C4-2B (cell line): ENCODE measurements around the gene CASP9.

Source experiments
- H3K27ac ChIP-seq: fragments of 450-650 bp; 2 replicates; pipeline ENCODE4 v1.5.1; 2017
- ZFX ChIP-seq: fragments of 450-650 bp; IDR thresholded peaks from 2 replicates; pipeline ENCODE4 v1.6.1; 2017
- TF ChIP-seq, protein P1 (sequence below): fragments of 450-650 bp; conservative IDR thresholded peaks from 2 replicates; pipeline ENCODE4 v1.5.1; 2017; ENCODE audit warnings: mild to moderate bottlenecking

CASP9 gene

DNA sequence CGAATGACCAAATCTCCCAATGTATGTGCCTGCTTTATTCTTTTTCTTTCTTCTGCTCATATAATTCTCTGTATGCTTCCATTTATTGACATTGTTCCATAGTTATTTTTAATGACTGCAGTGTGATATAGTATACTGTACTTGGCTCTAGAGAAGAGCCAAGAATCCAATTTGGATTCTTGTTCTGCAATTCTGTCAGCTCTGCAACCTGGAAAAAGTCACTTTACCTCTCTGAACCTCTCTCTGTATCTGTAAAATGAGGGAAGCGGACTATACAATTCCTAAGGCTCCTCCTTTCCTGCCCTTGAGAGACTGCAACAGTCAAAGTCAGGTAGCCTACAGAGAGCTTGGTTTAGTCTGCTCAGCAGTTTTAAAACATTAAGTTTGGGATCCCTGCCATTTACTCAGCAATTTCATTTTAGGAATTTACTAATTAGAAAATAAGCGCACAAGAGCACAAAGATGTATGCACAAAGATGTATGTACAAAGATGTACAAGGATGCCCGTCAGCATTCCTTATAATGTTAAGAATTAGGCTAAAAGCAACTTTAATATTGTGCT lies 17.3 kb upstream of the CASP9 start:
- TF ChIP-seq, protein P1, sequence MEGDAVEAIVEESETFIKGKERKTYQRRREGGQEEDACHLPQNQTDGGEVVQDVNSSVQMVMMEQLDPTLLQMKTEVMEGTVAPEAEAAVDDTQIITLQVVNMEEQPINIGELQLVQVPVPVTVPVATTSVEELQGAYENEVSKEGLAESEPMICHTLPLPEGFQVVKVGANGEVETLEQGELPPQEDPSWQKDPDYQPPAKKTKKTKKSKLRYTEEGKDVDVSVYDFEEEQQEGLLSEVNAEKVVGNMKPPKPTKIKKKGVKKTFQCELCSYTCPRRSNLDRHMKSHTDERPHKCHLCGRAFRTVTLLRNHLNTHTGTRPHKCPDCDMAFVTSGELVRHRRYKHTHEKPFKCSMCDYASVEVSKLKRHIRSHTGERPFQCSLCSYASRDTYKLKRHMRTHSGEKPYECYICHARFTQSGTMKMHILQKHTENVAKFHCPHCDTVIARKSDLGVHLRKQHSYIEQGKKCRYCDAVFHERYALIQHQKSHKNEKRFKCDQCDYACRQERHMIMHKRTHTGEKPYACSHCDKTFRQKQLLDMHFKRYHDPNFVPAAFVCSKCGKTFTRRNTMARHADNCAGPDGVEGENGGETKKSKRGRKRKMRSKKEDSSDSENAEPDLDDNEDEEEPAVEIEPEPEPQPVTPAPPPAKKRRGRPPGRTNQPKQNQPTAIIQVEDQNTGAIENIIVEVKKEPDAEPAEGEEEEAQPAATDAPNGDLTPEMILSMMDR = no peak
- TF ChIP-seq ZFX = no peak
- no peak overlapping the region for H3K27ac ChIP-seq

DNA sequence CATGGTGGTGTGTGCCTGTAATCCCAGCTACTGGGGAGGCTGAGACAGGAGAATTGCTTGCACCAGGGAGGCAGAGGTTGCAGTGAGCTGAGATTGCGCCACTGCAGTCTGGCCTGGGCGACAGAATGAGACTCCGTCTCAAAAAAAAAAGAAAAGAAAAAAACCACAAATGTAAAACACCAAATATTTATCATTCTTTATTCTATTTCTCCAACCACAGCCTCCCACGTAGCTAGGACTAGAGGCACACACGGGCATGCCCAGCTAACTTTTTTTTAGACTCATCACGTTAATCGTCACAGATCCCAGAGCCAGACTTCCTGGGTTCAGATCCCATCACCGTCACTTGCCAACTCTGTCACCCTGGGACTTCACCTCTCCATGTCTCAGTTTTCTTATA lies 16.2 kb upstream of the CASP9 start:
- H3K27ac ChIP-seq = no peak overlapping the region
- TF ChIP-seq, protein P1 = no peak
- no peak for TF ChIP-seq ZFX

DNA sequence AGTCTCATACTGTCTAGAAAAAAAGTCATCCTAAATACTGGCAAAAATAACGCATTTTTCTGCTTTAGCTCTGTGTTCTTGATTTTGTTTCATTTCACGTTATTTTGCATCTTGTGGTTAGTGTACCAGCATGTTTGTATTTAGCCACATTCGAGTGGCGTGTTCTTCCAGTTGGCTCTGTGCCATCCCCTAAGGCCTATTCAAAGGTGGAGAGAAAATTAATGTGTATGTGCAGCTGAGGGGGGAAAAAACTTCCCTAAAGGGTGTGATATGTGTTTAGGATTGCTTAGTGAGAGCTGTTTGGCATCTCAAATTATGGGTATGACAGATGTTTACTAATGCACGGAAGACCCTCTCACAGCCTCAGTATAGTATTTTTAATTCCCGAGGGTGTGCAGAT lies 14.8 kb upstream of the CASP9 start:
- H3K27ac ChIP-seq = peak overlapping the region; percentile 48; the same call in 1 of the 2 replicates
- TF ChIP-seq, protein P1 = no peak
- no peak for TF ChIP-seq ZFX

DNA sequence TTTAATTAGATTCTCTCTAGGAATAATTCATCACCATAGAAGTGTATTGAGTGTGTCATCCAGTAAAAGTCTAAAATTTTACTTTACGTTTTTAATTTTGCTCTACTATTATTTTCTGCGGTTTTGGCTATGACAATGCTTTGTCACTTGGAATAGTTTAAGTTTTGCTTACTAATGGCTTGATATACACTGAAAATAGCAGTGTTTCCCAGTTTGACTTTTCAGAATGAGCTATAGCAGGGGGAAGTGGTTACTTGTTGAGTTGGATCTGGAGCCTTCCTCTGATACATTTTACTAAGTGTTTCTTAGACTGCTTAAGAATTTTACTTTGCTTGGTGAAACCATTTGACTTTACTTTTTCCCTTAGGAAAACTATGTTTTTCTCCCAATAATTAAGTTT lies 7.7 kb upstream of the CASP9 start:
- TF ChIP-seq ZFX = no peak
- TF ChIP-seq, protein P1 = no peak
- no peak overlapping the region for H3K27ac ChIP-seq

DNA sequence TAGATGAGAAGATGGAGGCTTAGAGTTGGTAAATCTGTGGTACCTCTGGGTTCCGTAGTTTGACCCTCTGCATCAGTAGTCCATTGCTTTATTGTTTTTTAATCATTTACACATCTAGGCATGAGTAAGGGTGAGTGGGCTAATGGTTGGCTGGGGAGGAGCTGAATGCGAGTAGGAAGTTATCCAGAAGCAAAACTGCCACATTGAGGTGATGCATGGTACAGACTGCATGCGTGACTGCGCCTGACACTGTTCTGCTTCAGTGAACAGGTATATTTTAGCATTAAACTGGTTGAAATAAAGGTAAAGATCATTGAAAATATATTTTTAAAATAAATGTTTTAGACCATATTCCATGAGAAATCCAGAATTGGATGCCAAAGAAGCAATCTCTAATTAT lies 7.0 kb upstream of the CASP9 start:
- no peak overlapping the region for H3K27ac ChIP-seq
- TF ChIP-seq, protein P1 = no peak
- TF ChIP-seq ZFX = no peak

DNA sequence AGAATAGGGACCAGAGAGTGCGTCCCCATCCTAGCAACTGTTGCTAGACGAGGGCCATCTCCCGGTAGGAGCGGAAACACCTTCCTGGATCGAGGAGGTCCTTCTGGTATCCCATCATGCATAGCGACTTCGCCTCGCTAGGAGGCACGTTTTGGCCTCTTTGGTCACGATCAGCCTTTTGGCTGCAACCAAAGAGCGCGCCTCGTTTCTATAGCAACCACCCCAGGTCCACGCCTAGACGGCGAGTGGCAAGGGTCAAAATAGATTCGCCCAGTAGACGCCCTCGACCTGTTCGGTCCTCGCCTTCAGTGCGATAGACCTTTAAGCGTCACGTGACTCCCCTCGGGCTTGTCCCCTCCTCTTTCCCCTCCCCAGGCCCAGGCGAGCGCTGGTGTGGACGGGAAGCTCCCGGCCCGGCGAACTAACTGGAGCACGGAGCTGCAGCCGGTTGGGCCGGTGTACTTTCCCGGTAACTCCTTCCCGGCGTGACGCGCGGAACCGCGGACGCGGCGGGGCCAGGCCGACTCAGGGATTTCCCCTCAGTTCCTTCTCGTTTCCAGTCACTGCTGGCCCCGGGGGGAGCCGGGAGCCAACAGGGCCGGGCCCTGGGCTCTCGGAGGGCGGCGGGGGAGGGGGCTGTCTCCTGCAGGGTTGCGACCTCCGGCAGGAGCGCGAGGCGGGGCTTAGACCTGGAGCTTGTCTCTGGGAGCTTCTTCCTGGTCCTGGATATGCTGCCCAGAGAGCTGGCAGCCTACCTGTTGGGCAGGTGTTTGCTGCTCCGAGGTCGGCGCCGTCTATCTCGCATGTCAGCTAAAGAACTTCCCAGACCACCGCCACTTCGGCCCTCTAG lies 2.7 kb upstream of the CASP9 start, which contains the start of gene DNAJC16:
Gene DNAJC16, plus strand, starts transcription at position 359 of the 850 bp plus-strand sequence. CDS start 2,258 bp downstream, outside the sequence.
- H3K27ac ChIP-seq = peak within 1 kb of the TSS; percentile 84
- TF ChIP-seq, protein P1 = no peak; the same call in 1 of the 2 replicates
- TF ChIP-seq ZFX = peak; percentile 69

DNA sequence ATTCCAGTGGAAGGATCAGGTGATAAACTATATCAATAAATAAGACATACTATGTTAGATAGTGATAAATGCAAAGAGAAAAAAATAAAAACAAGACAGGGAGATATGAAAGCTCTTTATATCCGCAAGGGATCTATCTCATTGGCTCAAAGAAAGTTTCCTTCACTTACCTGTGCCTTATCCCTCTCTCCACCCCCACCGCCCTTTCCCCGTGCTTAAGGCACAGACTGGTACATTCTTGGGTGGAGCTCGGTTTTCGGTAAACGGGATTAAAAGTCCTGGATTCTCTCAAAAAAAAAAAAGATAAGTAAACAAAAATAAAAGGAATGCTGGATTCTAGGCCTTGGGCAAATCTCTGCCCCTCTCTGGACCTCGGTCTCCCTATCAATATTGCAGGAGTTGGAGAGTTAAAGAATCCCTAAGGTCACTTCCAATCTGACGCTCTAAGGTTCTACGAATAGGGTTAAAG lies 2.0 kb upstream of the CASP9 start:
- H3K27ac ChIP-seq = peak overlapping the region; percentile 84
- TF ChIP-seq ZFX = no peak
- TF ChIP-seq, protein P1 = 0 out of 2 replicates have a peak, but pooled peaks have one; percentile 17
